Transverse colon (tissue), 4 donors: Measurements from ENCODE around the gene PACRG. TPM values are rescaled to one million over a fixed set of nuclear protein-coding genes. Genes with fewer than 3 reads are reported as not detected.

Experiments
- DNase-seq: peaks from one replicate; pipeline ENCODE4 v3.0.0-alpha.2; 2019
- H3K27ac ChIP-seq, 4 donors: fragments of 200-600 bp; sonication (generic); 2 replicates each; pipeline ENCODE4 v1.5.1; 2016 to 2018; ENCODE audit warnings: inconsistent platforms in 4 of 4
- H3K27me3 ChIP-seq: fragments of 200-600 bp; sonication (generic); 2 replicates; pipeline ENCODE4 v1.5.1; 2017; ENCODE audit warnings: inconsistent platforms
- H3K36me3 ChIP-seq, 4 donors: fragments of 200-600 bp; sonication (generic); 2 replicates each; pipeline ENCODE4 v1.5.1; 2017 to 2019; ENCODE audit warnings: inconsistent platforms in 4 of 4
- H3K4me1 ChIP-seq, 4 donors: fragments of 200-600 bp; sonication (generic); 2 replicates each; pipeline ENCODE4 v1.5.1; 2017 to 2020; ENCODE audit warnings: inconsistent platforms in 4 of 4
- H3K4me3 ChIP-seq, 4 donors: fragments of 200-600 bp; sonication (generic); 1 replicate in 1 of 4; 2 replicates in 3 of 4; pipeline versions ENCODE4 v1.5.1 to v1.6.1; 2017 to 2019; ENCODE audit warnings: inconsistent platforms in 4 of 4
- H3K9me3 ChIP-seq, 2 donors: fragments of 200-600 bp; sonication (generic); 2 replicates each; pipeline ENCODE4 v1.5.1; 2017 to 2019; ENCODE audit warnings: inconsistent platforms in 2 of 2
- EP300 ChIP-seq: sonication (generic); formaldehyde crosslinking; IDR thresholded peaks from one replicate; pipeline ENCODE4 v1.6.1; 2017; ENCODE audit warnings: antibody characterized with exemption, low read depth
- POLR2A ChIP-seq: fragments of 450-650 bp; IDR thresholded peaks from one replicate; pipeline ENCODE4 v1.6.1; 2016; ENCODE audit warnings: antibody characterized with exemption, mild to moderate bottlenecking, moderate library complexity
- POLR2AphosphoS5 ChIP-seq, 3 donors: sonication (generic); formaldehyde crosslinking; IDR thresholded peaks; one replicate each; pipeline ENCODE4 v1.6.1; 2016; ENCODE audit warnings: antibody characterized with exemption in 3 of 3
- WGBS, 2 donors: methylation state at CpG; one replicate each; pipeline ENCODE4 v1.1.5; 2018; ENCODE audit warnings: low coverage in 1 of 2; 5-methylcytosine and 5-hydroxymethylcytosine counted together
- in situ Hi-C, 4 donors: fragments of 200-750 bp; cut with MboI; loops; one replicate each; pipeline versions ENCODE4 v1.15.0 to v1.15.1; 2017; ENCODE audit warnings: low sequenced_read_pairs in 3 of 4, low pct_ligation_motif_present in 1 of 4, low pct_unique_long_range_greater_than_20kb in 1 of 4
- intact Hi-C: fragments of 100-400 bp; cut with DNase I; formaldehyde crosslinking; loops from one replicate; pipeline ENCODE4 v1.15.1; 2023; ENCODE audit warnings: low total_unique reads
- total RNA-seq, 4 donors: library from RNA; depleted of rRNA; stranded (reverse); fragments of >200 nt; gene quantifications; one replicate each; pipeline ENCODE4 v1.1.0, GENCODE V29; 2016
- TF ChIP-seq, protein P1 (sequence below), 5 experiments: fragments of 200-600 bp in 3 of 5; fragments of 450-650 bp in 2 of 5; sonication (generic) in 3 of 5; IDR thresholded peaks; 1 replicate in 2 of 5; 2 replicates in 3 of 5; pipeline ENCODE4 v1.5.1; 2016 to 2017; ENCODE audit warnings: antibody characterized with exemption in 5 of 5, inconsistent platforms in 3 of 5, mild to moderate bottlenecking in 2 of 5, moderate library complexity in 1 of 5

Gene PACRG
- total RNA-seq, 4 donors from 2014 or later = 1.2 to 13.8 (median 1.4) TPM; not detected in 1

- in situ Hi-C loops = no loop called here
- Histone ChIP-seq H3K4me3 (no peak overlapping the region), H3K9me3 (no peaks in the 10 kb centered on the region), H3K4me1 (peaks cover 0 to 3% (median 0%) of the 10 kb centered on the region in 4 donors), H3K36me3 (no peaks in the 10 kb centered on the region), H3K27ac (no peak overlapping the region), H3K27me3 (no peaks in the 10 kb centered on the region)
- 55 to 68% methylated on average over 3 to 4 of the region's 4 CpGs for WGBS, 2 donors
- intact Hi-C loops = no loop called here
- DNase-seq = no peak
- no peak for TF ChIP-seq POLR2A
- TF ChIP-seq EP300 = no peak
- TF ChIP-seq, protein P1, sequence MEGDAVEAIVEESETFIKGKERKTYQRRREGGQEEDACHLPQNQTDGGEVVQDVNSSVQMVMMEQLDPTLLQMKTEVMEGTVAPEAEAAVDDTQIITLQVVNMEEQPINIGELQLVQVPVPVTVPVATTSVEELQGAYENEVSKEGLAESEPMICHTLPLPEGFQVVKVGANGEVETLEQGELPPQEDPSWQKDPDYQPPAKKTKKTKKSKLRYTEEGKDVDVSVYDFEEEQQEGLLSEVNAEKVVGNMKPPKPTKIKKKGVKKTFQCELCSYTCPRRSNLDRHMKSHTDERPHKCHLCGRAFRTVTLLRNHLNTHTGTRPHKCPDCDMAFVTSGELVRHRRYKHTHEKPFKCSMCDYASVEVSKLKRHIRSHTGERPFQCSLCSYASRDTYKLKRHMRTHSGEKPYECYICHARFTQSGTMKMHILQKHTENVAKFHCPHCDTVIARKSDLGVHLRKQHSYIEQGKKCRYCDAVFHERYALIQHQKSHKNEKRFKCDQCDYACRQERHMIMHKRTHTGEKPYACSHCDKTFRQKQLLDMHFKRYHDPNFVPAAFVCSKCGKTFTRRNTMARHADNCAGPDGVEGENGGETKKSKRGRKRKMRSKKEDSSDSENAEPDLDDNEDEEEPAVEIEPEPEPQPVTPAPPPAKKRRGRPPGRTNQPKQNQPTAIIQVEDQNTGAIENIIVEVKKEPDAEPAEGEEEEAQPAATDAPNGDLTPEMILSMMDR (IDR thresholded peaks at IDR 0.05) = no peak
- no peak for TF ChIP-seq POLR2AphosphoS5 (IDR thresholded peaks at IDR 0.05)
These were observed 605.3 kb downstream of the PACRG start for GRCh38 chr6:163333038-163333437.

- in situ Hi-C loops = no loop called here
- DNase-seq = no peak
- WGBS, 2 donors = 61 to 72% methylated on average over 6 to 26 of the region's 26 CpGs
These were observed 606.2 kb downstream of the PACRG start for GRCh38 chr6:163333701-163334663.

DNA sequence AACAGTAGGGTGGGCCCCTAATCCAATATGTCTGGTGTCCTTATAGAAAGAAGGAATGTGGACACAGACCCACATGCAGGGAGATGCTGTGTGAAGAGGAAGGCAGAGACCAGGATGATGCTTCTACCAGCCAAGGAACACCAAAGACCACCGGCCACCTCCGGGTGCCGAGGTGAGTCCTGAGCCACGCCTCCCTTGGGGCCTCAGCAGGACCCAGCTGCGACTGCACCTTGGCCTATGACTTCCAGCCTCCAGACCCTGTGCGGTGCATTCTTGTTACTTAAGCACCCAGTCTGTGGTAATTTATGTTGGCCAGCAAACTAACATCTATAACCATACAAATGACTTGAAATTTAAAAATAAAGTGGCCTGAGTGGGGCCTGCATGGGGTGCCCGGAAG, 607.3 kb downstream of the PACRG start:
- Histone ChIP-seq H3K27ac (peak overlapping the region in 3 of 4 donors; percentile 0 to 41 (median 31)), H3K4me3 (no peak overlapping the region), H3K9me3 (no peaks in the 10 kb centered on the region), H3K4me1 (peaks cover 0 to 3% (median 0%) of the 10 kb centered on the region in 4 donors), H3K27me3 (no peaks in the 10 kb centered on the region), H3K36me3 (no peaks in the 10 kb centered on the region)
- TF ChIP-seq EP300 (no peak), POLR2AphosphoS5 (IDR thresholded peaks at IDR 0.05) (no peak), POLR2A (no peak)
- TF ChIP-seq, protein P1 (IDR thresholded peaks at IDR 0.05) = no peak
- in situ Hi-C loops (no loop called here), intact Hi-C loops (no loop called here)
- WGBS, 2 donors = 88% methylated on average over 7 of the region's 7 CpGs; no CpG with 5 or more reads in 1 of the 2 donors
- DNase-seq = no peak

More at GRCh38 chr6:163333701-163334663, 606.2 kb downstream of the PACRG start:
- TF ChIP-seq, protein P1 (IDR thresholded peaks at IDR 0.05) = no peak
- no peak for TF ChIP-seq POLR2A
- no peak for TF ChIP-seq EP300
- no peak for TF ChIP-seq POLR2AphosphoS5 (IDR thresholded peaks at IDR 0.05)
- no peaks in the 10 kb centered on the region for H3K27me3 ChIP-seq
- no peaks in the 10 kb centered on the region for H3K9me3 ChIP-seq
- peaks cover 0 to 3% (median 0%) of the 10 kb centered on the region in 4 donors for H3K4me1 ChIP-seq
- H3K27ac ChIP-seq = peak overlapping the region in 2 of 4 donors; percentile 31 to 41
- no peaks in the 10 kb centered on the region for H3K36me3 ChIP-seq
- no peak overlapping the region for H3K4me3 ChIP-seq
- intact Hi-C loops = no loop called here

GRCh38 chr6:163335671-163336545, 608.1 kb downstream of the PACRG start:
- peaks cover 0 to 3% (median 0%) of the 10 kb centered on the region in 4 donors for H3K4me1 ChIP-seq
- in situ Hi-C loops (no loop called here), intact Hi-C loops (no loop called here)
- H3K4me3 ChIP-seq = no peak overlapping the region
- no peak for DNase-seq
- no peak for TF ChIP-seq POLR2AphosphoS5 (IDR thresholded peaks at IDR 0.05)
- TF ChIP-seq, protein P1 (IDR thresholded peaks at IDR 0.05) = no peak
- no peak for TF ChIP-seq POLR2A
- TF ChIP-seq EP300 = no peak
- H3K27me3 ChIP-seq = no peaks in the 10 kb centered on the region
- peak overlapping the region; percentile 0 to 34 (median 17) for H3K27ac ChIP-seq
- H3K9me3 ChIP-seq = no peaks in the 10 kb centered on the region
- H3K36me3 ChIP-seq = no peaks in the 10 kb centered on the region
- 67% methylated on average over 1 to 28 of the region's 29 CpGs for WGBS, 2 donors
